AG04450 (cell line): ENCODE results near the gene HHLA2. TPM values are rescaled to one million over a fixed set of nuclear protein-coding genes. Genes with fewer than 3 reads are reported as not detected.
A peak's percentile ranks its signal among the peaks of the same experiment; 100 is the strongest.

ENCODE experiments used
- CTCF ChIA-PET: fragments of 300-600, 350-600 bp; formaldehyde crosslinking; extraction: SDS; loops from one replicate; lab custom pipeline; 2022; ENCODE audit warnings: antibody characterized with exemption, inconsistent platforms; lab: Charles Lee
- POLR2A ChIA-PET: fragments of 350-600 bp; formaldehyde crosslinking; extraction: SDS; loops from one replicate; lab custom pipeline; 2021; ENCODE audit warnings: antibody characterized with exemption, inconsistent platforms; lab: Yijun Ruan, JAX
- DNase-seq: peaks from one replicate; pipeline ENCODE4 v3.0.0-alpha.2; 2011; ENCODE audit warnings: low read depth, low spot score
- H3K27ac ChIP-seq: one replicate; pipeline ENCODE4 v1.5.1; 2012; ENCODE audit warnings: low read depth, low read length, control low read depth
- H3K27me3 ChIP-seq: one replicate; pipeline ENCODE4 v1.6.0; 2012; ENCODE audit warnings: low read length; ENCODE audit not compliant: control insufficient read depth, insufficient read depth
- H3K4me3 ChIP-seq: 2 replicates; pipeline ENCODE4 v1.5.1; 2011; ENCODE audit warnings: mild to moderate bottlenecking, low read depth, low read length, control low read depth
- H3K9me3 ChIP-seq: 2 replicates; pipeline ENCODE4 v1.5.1; 2012; ENCODE audit warnings: low read length; ENCODE audit not compliant: control insufficient read depth, insufficient read depth
- polyA plus RNA-seq: library from polyadenylated mRNA; depleted of rRNA; stranded (reverse); fragments of >200 nt; gene quantifications from 2 replicates; pipeline ENCODE4 v1.2.3, GENCODE V29; 2011
- TF ChIP-seq, protein P1 (sequence below): IDR thresholded peaks from 2 replicates; pipeline ENCODE4 v1.5.1; 2011; ENCODE audit warnings: low read depth, low read length, control low read depth, inconsistent platforms

The HHLA2 gene
- polyA plus RNA-seq, 1 experiment: not detected

DNA sequence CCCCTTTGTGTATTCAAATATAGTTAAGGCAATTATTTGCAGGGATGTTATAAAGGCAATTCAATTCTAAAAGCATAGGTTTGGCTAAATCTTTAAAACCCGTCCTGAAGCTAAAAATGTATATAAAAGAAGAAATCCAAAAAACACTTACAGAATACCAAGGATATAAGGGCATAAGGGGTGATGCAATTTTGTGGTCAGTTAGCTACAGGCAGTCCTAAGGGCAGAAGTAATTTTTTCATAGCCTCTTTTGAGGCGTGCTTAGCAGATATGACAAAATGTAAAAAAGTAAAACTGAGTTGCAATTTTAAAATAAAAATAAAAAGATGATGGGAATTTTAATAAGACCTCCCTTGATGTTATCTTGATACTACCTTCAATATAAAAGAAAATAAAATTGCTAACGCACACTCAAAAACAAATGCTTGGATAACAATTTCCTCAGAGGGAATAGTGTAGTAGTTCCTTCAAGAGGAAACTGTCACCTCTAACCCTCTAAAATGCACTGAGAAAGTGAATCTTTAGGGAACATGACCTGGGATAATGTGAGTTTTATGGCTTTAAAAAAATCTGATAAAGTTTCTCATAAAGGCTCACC lies 109.8 kb downstream of the HHLA2 start:
- no peak overlapping the region for H3K4me3 ChIP-seq
- no peak overlapping the region for H3K27ac ChIP-seq
- no peaks in the 10 kb centered on the region for H3K9me3 ChIP-seq
- CTCF ChIA-PET: interaction anchor here (0.7 to 5.1 kb wide), 9 partner anchors 12 to 1171 kb away, joined by 3 to 28 read pairs (median 5); partner anchors contain the start of gene IFT57
- no peaks in the 10 kb centered on the region for H3K27me3 ChIP-seq
- no peak for DNase-seq
- TF ChIP-seq, protein P1, sequence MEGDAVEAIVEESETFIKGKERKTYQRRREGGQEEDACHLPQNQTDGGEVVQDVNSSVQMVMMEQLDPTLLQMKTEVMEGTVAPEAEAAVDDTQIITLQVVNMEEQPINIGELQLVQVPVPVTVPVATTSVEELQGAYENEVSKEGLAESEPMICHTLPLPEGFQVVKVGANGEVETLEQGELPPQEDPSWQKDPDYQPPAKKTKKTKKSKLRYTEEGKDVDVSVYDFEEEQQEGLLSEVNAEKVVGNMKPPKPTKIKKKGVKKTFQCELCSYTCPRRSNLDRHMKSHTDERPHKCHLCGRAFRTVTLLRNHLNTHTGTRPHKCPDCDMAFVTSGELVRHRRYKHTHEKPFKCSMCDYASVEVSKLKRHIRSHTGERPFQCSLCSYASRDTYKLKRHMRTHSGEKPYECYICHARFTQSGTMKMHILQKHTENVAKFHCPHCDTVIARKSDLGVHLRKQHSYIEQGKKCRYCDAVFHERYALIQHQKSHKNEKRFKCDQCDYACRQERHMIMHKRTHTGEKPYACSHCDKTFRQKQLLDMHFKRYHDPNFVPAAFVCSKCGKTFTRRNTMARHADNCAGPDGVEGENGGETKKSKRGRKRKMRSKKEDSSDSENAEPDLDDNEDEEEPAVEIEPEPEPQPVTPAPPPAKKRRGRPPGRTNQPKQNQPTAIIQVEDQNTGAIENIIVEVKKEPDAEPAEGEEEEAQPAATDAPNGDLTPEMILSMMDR: no peak
- POLR2A ChIA-PET: no interaction called here

DNA sequence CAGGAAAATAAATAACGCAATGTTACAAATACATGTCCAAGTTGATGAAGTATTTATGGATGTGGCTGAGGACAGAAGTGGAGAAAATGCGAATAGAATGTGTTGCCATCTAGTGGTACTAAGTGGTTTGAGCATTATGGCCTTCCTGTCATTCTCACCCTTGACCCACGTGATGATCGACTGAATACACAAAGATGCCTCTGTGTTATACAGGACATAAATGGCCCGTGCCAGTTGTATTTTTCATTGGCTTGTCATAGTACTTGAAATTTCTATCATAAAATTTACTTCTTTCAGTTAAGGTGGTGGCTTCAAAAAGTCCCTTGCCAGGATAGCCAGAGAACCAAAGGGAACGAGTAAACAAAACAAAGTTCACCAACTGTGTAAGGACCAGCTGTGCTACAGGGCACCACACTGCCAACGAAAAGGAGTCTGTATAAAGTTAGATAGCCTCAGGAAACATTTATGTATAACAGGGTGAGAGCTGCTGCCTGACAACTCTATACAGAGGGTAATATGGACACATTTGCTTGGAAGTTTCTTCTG lies 110.4 kb downstream of the HHLA2 start:
- Histone ChIP-seq H3K27me3 (no peaks in the 10 kb centered on the region), H3K9me3 (no peaks in the 10 kb centered on the region), H3K27ac (no peak overlapping the region), H3K4me3 (no peak overlapping the region)
- TF ChIP-seq, protein P1: peak; percentile 80
- ChIA-PET CTCF (interaction anchor here (0.7 to 2.2 kb wide), 4 partner anchors 71 to 468 kb away, joined by 4 to 11 read pairs (median 6); partner anchors contain the start of gene IFT57), POLR2A (no interaction called here)
- DNase-seq: peak; percentile 16

DNA sequence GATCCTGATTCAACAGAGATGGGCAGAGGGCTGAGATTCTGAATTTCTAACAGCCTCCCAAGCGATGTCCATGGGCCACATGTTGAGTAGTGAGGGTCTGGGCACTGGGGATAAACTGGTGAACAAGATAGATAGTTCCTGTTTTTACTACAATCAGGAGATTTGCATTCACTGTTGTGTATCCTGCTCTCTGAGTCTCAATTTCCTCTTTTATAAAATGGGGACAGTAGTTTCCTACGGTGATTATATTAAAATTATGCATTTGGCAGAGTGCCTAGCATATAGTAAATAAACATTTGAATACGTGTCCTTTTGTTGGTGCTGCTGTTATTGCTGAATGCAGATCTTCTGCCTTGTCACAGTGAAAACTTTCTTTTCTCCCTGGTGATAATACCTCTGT lies 111.5 kb downstream of the HHLA2 start:
- TF ChIP-seq, protein P1: no peak
- POLR2A ChIA-PET: no interaction called here
- CTCF ChIA-PET: interaction anchor here (0.9 to 1.3 kb wide), 2 partner anchors 70 to 469 kb away, joined by 4 read pairs; no protein-coding TSS in a partner anchor
- no peaks in the 10 kb centered on the region for H3K9me3 ChIP-seq
- DNase-seq: no peak
- H3K27ac ChIP-seq: no peak overlapping the region
- no peaks in the 10 kb centered on the region for H3K27me3 ChIP-seq
- no peak overlapping the region for H3K4me3 ChIP-seq

DNA sequence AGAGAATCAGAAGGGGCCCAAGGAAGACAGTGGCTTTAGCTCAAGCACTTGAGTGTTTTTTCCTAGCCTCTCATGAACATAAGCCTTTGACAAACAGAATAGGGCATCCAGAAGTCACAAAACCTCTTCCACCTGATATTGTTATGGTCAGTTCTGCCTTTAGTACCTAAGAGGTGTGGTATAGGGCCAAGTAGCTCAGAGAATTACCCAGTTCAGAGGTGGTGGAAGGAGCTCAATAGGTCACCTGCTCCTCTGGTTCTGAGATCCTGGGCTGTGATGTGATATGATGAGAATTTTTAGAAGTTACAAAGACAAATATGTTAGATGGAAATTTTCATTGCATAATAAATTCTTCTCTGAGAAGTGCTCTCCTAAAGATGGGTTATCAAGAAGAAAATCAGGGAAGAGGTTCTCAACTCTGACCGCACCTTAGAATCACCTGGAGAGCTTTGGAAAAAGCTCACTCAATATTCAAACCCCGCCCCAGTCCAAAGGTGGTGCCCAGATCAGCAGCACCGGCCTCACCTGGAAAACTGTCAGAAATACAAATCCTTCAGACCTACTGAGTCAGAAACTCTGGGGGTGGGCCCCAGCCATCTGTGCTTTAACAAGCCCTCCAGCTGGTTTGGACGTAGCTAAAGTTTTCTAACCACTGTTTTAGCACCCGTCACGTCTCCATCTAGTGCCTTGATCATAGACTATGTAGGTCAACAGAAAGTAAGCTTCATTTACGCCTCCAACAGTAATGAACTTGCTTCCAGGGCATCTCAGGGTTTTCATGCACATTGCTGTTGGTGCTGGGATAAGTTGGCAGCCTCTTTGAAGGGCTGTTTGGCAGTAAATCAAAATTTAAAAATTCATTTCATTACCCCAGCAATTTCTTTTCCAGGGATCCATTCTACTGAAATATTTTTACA lies 112.8 kb downstream of the HHLA2 start:
- CTCF ChIA-PET: interaction anchor here (1.2 to 1.7 kb wide), 2 partner anchors 471 to 481 kb away, joined by 6 read pairs; no protein-coding TSS in a partner anchor
- no peak overlapping the region for H3K27ac ChIP-seq

More for the DNA sequence above, 112.8 kb downstream of the HHLA2 start:
- H3K27me3 ChIP-seq: no peaks in the 10 kb centered on the region
- POLR2A ChIA-PET: interaction anchor here (0.6 kb wide), 1 partner anchor 481 kb away, joined by 3 read pairs; no protein-coding TSS in a partner anchor
- H3K9me3 ChIP-seq: no peaks in the 10 kb centered on the region
- no peak for DNase-seq
- H3K4me3 ChIP-seq: no peak overlapping the region
- TF ChIP-seq, protein P1: no peak
